Neural cell (in vitro differentiated cells): Measurements from ENCODE around the gene SIN3A.

Experiments
- CTCF ChIP-seq: fragments of 450-650 bp; IDR thresholded peaks from 2 replicates; pipeline ENCODE4 v1.5.1; 2014; ENCODE audit warnings: antibody characterized with exemption, mild to moderate bottlenecking, moderate library complexity; ENCODE audit not compliant: poor library complexity, severe bottlenecking
- EP300 ChIP-seq: fragments of 450-650 bp; conservative IDR thresholded peaks from 2 replicates; pipeline ENCODE4 v1.6.1; 2014; ENCODE audit warnings: antibody characterized with exemption, mild to moderate bottlenecking, moderate library complexity; ENCODE audit not compliant: poor library complexity, severe bottlenecking
- EZH2 ChIP-seq: fragments of 200-600, 300-800 bp; shearing (Covaris generic), sonication (generic); IDR thresholded peaks from 2 replicates; pipeline ENCODE4 v1.6.1; 2014; ENCODE audit warnings: antibody characterized with exemption, low read length, borderline replicate concordance, mild to moderate bottlenecking; ENCODE audit not compliant: insufficient read depth, poor library complexity, severe bottlenecking
- RAD21 ChIP-seq: fragments of 450-650 bp; conservative IDR thresholded peaks from 2 replicates; pipeline ENCODE4 v1.6.1; 2014; ENCODE audit warnings: antibody characterized with exemption, mild to moderate bottlenecking, moderate library complexity
- SMC3 ChIP-seq: fragments of 450-650 bp; conservative IDR thresholded peaks from 2 replicates; pipeline ENCODE4 v1.6.1; 2014; ENCODE audit warnings: antibody characterized with exemption, mild to moderate bottlenecking, moderate library complexity; ENCODE audit not compliant: poor library complexity
- TAF1 ChIP-seq: IDR thresholded peaks from 2 replicates; pipeline ENCODE4 v1.6.1; 2012; ENCODE audit warnings: low read depth
- TF ChIP-seq, protein P1 (sequence below): IDR thresholded peaks from 2 replicates; pipeline ENCODE4 v1.6.1; 2012; ENCODE audit warnings: borderline replicate concordance

DNA sequence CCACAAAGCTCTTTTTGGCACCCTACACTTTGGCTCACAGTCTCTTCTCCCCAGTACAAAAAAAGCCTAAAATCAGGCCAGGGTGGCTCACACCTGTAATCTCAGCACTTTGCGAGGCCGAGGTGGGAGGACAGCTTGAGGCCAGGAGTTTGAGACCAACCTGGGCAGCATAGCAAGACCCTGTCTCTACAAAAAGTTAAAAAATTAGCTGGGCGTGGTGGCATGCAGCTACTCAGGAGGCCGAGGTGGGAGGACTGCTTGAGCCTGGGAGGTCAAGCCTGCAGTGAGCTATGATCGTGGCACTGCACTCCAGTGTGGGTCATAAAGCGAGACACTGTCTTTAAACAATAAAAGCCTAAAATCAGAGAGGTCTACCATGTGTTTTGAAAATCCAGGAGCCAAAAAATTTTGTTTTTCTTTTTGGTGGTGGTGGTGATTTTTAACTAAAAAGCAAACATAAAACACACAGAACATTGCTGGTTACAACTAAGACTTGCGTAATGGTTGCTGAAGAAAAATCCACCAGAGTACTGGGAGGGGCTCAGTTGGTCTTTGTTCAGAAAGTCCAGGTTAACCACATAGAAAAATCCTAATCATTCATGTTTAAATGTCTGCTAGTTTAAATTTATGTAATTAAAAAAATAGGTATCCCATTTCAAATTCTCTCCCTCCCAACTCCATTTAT, 81.5 kb downstream of the SIN3A start:
- TF ChIP-seq CTCF, result no peak
- no peak for TF ChIP-seq EZH2
- no peak for TF ChIP-seq SMC3
- TF ChIP-seq EP300, result no peak
- no peak for TF ChIP-seq RAD21
- no peak for TF ChIP-seq TAF1
- TF ChIP-seq, protein P1, sequence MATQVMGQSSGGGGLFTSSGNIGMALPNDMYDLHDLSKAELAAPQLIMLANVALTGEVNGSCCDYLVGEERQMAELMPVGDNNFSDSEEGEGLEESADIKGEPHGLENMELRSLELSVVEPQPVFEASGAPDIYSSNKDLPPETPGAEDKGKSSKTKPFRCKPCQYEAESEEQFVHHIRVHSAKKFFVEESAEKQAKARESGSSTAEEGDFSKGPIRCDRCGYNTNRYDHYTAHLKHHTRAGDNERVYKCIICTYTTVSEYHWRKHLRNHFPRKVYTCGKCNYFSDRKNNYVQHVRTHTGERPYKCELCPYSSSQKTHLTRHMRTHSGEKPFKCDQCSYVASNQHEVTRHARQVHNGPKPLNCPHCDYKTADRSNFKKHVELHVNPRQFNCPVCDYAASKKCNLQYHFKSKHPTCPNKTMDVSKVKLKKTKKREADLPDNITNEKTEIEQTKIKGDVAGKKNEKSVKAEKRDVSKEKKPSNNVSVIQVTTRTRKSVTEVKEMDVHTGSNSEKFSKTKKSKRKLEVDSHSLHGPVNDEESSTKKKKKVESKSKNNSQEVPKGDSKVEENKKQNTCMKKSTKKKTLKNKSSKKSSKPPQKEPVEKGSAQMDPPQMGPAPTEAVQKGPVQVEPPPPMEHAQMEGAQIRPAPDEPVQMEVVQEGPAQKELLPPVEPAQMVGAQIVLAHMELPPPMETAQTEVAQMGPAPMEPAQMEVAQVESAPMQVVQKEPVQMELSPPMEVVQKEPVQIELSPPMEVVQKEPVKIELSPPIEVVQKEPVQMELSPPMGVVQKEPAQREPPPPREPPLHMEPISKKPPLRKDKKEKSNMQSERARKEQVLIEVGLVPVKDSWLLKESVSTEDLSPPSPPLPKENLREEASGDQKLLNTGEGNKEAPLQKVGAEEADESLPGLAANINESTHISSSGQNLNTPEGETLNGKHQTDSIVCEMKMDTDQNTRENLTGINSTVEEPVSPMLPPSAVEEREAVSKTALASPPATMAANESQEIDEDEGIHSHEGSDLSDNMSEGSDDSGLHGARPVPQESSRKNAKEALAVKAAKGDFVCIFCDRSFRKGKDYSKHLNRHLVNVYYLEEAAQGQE, result no peak
